HG03039 (cell line): ENCODE data around the gene FSHR.

Source experiments
- ATAC-seq: cut with Tn5 transposase; IDR thresholded peaks from one replicate; pipeline ENCODE4 v1.9.1; 2021; ENCODE audit warnings: mild to moderate bottlenecking, moderate library complexity; ENCODE audit not compliant: unreplicated experiment

The FSHR gene

DNA sequence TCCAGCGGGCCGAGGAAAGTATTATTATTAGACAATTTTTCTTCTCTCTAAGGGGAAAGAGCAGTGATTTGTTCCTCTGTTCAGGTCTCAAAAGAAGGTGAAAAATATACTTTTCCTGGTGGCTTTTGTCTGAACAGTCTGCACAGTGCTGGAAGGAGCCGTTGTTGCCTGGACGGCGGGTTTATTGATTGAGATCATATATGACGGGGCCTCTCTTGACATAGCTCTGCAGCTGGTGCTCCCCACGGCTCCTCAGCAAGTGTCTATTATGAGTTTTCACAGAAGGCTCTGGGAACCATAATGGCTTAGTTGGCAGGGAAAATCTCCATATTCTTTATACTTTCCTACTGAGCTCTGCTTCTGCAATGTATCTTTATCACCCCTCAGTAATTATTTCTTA is 42.9 kb downstream of the FSHR start:
- ATAC-seq, result no peak

DNA sequence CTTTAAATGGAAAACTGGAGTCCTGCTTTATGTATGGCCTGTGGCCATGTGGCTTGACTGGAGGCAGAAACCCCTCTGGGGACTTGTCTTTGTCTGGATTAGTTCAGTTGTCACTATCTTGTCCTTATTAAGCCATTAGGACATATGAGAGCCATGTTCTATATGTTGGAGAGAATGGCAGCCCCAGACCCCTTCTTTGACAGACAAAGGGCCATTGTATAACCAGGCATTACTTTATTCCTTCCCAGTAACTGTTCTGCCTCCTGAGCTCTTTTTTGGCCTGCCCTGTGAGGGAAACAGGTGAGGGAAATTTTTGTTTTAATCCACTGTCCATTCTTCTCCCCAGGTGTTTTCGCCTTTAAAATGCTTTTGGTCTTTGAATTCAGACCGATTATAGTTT is 43.3 kb downstream of the FSHR start:
- ATAC-seq, result no peak

DNA sequence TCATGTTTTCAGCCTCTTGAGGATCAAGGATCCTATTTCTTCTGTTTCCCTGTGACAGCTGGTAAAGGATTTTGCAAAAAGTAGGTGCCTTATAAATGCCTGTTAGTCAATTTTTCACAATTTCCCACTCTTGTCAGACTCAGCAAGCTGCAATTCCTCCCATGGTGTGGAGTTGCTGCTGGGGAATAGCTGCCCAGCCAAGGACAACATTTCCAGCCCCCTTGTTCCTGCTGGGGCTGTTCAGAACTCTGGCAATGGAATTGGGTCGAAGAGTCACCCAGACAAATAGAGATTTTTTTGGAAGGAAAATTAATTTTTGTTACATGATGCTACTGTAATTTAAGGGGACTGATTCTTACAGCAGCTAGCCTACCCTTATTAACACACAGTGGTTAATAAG is 43.7 kb downstream of the FSHR start:
- no peak for ATAC-seq

DNA sequence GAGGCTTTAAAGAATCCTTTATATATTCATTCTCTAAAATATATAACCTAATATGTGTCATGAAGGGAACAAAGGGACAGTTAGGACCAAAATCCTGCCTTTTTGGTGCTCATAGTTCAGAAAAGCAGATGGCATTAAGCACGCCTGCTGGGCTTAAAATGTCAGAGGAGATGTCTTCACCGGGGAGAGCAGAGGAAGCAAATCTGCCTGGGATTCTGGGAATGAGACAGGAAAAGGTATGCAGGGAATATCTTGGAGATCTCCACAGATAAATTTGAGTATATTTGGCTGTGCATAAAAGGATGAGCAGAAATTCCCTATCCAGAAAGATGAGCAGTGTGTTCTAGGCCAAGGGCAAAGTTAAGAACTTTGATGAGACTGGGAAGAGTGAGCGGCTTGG is 45.5 kb downstream of the FSHR start:
- no peak for ATAC-seq

DNA sequence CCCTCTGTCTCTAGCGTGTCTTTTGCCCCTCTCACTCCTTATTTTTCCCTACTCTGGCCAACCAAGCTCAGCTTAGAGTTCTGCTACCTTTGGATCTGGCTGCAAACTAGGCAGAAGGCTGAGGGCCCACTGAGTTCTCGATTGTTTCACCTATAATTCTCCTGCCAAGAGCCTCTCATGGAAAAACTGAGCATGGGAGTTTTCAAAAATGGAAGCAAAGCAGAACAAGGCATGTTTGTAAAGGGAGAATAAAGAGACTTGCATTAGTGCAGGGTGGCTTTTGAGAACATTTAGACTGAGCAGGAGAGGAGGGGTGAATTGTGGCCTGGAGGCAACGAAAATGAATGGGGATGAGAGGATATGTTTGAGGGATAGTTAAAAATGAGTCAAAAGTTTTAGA is 45.9 kb downstream of the FSHR start:
- no peak for ATAC-seq

DNA sequence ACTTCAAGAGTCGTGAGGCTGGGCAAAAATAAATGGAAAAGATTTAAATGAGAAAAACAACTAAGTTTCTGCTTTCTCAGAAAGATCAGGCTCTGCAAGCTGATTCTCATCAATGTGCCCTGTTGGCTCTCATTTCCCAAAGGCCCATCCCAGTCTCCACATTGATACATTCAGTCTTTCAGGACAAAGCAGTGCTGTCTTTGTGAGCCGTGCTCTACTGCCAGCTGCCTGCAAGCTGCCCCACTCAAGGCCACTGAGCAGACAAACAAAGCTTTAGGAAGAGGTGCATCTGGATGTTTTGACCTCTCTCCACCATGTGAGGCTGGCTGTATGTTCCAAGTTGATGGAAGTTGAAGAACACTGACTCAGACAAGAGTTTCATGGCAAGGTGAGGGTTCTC is 48.8 kb downstream of the FSHR start:
- ATAC-seq, result no peak

DNA sequence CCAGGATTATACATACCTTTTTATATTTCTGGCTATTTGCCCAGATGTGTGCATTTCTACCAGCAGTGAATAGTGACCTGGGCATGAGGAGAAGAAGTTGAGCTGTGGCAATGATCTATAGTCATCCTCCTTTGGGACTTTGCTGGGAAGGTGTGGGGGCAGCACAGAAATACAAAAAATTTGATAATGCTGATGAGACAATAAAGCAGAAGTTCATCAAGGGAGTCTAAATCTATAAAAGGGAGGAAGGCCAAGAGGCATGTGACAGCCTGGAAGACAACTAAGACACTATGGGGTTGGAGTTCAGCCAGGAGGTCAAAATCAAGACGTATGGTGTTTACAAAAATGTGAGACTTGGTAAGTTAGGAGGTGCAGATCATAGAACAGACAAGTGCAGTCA is 52.2 kb downstream of the FSHR start:
- ATAC-seq, result no peak

DNA sequence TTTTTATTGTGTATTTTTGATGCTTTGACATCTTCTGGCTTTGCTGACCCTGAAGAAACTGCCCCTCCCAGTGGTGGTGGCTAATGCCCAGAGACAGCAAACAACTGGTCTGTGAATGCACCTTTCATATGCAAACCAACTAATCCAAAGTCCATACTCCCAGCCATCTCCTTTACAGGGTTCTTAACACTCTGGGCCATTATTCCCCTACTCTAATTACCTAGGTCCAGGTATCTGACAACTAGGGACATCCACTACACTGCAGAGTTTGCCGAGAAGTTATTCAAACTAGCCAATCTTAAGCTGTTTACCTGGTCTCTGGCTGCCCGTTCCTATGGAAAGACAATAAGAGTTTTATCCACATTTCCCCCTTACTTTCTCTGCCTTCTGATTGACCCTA is 73.6 kb downstream of the FSHR start:
- no peak for ATAC-seq

DNA sequence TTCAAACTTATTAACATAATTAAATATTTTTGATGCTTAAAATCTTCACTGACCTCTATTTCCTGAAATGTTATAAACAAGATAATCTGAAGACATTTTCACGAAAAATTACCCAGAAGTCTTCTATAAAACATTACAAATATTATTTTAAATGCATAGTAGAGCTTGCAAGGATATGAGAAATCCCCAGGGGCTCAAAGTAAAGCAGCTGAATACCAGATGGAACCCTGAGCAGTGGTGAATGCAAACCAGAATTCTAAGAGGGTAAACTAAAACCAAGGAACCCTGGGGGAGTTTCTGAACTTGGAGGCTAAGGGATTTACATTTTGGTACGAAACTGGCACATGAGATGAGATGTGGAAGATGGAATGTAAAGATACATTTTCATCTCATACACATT is 83.6 kb downstream of the FSHR start:
- no peak for ATAC-seq

DNA sequence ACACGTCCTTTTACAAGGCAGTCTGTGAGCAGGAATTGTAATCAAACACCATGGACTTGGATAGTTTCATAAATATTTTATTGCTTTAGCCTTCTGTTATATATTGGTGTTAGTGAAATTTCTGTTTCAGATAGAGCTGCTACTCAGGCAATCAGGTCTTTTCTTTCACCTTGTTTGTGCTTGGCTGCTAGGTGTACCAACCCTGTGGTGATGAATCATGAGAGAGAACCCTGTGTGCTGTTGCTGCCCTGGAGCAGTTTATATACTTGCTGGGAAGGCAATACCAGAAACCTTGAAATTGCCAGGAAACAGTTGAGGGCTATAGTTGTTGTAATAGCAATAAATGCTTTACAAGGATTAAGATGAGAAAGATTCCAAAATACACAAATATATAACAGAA is 84.5 kb downstream of the FSHR start:
- no peak for ATAC-seq

DNA sequence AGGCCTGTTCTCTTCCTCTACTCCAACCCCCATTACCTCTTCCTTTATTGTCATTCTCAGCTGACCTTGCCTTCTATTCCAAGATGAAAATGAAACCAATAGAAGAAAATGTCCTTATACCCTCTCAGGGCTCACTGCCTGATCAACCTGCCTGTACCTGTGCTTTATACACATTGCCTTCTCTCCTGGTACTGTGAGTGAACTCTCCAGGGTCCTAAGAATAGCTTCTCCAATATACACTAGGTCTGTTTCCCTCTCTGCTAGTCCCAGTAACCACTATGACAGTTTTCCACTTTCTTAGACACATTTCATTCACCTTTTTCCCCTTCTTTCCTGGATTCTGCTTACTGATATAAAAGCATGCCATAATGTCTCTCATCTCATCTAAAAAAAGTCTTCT is 85.7 kb downstream of the FSHR start:
- no peak for ATAC-seq

DNA sequence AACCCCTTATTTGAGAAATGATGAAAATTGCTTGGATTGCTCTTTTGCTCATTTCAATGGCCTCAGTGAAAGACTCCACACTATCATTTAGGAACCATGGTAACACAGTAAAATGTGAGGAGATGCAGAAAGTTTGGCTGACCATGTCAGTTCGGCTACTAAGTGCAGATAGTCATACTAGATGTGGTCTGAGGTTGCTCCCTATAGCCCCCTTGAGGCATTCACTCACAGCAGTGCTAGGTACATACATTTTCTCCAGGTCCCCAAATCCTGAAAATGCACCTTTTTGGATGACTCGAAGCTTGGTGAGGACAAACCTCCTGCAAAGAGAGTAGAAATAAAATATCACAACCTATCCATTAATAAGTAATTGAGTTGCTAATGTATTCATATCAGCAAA is 86.3 kb downstream of the FSHR start:
- no peak for ATAC-seq

DNA sequence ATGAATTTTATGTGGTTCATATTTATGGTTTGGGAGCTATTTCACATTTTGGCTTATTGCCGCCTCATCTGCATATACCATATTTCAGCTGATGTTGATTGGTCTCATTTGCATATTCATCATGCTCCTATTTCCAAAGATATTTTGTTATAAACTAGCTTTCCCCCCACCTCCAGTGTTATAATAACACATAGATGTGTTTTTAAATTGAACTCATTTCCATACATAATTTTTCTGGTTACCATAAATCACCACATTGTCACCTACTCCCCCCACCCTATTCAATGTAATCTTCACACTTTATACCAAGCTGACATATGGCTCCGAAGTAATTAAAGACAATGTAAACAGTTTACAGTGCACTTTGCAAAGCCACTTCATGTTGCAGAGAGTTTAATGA is 101.2 kb downstream of the FSHR start:
- ATAC-seq, result no peak

DNA sequence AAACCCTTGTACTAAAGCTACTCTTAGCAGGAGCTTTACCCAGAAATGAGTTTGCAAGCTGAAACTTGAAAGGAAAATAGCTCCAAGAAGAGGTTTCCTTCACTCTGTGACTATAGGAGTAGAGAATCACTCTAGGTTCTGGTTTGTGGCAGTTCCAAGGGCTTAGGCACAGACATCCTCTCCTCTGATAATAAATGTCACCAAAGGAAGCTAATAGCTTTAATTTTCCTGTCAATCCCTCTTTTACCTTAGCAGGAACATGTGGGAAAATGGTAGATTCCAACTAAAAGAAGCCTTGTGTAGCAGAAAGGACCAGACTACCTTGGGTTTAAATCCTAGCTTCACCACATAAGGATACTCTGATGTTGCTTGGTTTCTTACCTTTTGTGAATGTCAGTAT is 104.0 kb downstream of the FSHR start:
- no peak for ATAC-seq

DNA sequence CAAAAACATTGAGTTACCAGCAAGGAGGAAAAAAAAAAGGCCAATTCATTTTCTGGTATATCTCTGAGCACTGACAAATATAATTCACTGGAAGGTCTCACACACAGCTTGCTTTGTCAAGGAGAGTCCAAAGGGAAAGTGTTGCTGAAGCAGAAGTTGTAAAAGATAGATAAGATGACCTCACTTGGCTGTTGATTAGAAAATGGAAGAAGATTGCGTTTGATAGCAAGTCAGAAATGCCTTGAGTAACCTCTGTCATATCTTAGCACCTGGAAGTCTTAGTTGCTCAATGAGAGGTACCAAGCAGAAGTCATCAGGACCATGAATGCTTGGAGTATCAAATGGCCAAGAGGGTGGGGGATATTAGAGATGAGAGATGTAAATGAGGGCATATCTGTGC is 105.2 kb downstream of the FSHR start:
- no peak for ATAC-seq

DNA sequence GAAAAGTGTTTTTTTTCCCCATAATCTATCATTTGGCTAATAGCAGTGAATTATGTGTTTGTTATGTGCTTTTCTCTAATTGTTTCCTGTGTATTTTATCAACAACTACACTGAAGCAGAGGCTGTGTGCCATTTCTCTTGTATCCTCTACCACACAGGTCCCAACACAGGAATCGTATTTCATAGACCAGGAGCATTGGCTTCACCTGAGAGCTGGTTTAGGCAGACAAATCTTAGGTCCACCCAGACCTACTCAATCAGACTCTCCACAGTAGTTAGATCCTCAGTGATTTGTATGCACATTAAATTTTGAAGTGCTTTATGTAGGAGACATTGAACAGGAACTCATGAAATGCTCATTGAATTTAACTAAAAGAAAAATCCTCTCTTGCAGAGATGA is 109.2 kb downstream of the FSHR start:
- ATAC-seq, result no peak

DNA sequence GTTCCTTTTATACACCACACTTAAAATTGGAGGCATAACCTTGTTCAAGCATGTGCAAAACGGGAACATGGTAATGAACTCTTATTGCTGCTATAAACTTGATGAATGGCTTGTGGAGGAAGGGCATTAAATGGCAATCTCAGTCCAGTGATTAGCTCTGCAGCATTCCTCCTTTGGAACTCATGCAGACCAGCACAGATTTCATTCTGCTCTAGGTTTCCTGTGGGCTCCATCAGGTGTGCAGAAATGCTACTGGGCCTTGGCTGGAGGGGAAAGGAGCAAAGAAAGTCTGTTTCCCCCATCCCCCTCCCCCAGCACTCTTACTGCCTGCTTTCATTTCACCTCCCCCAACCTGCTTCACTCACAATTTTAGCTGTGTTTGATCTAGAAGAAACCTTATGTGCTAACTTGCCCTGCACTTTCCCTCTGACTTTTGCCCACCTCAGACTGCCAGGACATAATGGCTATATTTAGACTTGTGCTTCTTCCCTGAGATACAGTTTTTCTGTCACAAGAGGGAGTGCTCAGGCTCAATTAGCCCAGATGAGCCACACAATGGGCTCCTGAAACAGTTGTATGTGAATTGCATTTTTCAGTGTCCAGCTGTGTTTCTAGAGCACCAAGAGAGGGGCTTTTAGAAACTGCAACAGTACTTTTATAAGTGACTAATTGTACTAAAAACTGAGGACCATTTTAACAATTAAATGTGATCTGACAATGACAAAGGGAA is 109.8 kb downstream of the FSHR start:
- ATAC-seq, result no peak

DNA sequence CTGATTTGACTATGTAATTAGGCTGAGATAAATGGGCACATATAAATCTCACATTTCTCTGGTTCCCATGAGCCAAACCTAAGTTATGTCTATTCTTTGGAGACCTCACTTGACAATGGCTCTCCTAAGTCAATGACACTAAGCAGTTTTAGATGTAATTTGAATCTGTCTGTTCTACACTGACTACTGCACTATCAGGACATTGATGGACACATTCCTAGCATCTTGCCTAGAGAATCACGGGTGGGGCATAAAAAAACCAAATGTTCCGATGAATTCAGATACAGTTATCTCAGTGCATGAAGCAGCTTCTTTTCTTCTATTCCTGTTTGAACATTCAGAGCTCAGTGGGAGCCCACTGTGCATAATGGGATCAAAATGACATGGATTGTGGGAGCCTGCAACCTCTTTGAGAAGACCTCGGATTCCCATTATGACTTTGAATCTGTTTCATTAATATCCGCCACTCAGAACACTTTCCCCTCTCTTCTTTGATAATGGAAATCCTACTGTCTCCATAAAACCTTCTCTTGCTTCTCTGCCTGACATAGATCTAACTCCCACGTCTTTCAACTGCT is 110.8 kb downstream of the FSHR start:
- no peak for ATAC-seq

DNA sequence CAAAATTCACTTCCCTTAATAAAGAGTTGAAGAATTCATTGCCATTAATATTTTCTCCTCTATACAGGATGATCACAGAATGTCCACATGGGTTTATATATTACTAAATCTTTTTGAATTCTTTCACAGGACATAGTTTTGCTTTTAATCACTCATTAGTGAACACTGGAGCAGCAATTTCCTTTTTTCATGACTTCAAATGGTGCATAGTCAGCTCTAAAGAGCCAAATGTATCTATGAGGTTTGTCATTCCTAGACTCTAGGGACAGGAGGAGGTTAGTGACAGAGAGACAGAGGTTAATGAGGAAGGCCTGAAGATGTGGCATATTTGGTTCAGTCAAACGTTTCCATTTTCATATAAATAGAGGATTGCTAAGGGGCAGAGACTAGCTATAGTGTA is 111.8 kb downstream of the FSHR start:
- ATAC-seq, result no peak

DNA sequence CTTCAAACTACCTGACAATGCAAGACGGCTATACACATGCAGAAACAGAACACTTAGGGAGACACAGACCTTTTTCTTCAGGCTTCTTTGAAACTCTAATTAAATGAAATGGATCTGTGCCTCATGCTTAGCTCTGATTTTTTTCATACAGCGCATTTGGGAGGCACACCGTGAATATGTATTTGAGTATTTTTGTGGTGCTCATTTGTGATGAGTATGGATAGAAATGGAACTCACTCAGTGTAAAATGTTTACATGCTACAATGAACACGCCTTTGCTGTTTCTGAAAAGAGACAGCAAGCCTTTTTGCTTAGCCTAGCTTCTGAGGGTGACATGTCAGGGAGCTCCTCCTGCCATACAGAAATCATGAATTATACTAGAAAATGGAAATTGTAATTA is 113.3 kb downstream of the FSHR start:
- no peak for ATAC-seq

DNA sequence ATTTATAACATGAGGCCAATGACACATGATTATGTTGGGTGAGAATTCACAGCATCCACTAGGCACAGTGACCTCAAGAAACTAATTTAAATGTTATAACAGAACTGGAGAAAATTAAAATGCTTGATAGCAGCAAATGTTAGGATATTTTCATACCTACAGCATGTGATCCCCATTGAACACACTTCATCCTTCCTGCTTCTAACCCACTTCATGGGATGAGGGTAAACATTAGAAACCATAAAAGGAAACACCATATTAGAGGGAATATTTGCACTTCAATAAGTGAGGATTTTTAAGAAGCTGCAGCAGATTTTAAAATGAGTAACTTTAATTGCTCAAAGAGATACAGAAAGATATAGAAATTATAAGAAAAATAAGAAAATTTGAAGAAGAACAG is 117.1 kb downstream of the FSHR start:
- ATAC-seq, result no peak

DNA sequence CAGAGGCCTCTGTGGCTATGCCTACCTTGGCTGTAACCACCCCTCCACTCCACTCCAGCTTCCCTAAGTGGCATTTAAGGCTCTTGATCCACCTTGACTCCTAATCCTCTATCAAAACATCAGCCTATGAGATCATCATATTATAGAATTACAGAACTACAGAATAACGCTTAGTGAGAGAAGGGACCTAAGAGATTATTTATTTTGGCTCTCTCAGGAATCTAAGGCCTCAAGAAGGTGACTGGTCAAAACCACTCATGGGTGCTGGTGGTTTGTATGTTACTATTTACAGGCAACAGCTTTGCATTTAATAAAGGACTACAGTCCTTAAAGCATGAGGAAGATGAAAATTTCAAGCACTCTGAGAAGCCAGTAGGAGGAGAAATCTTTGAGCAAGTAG is 118.8 kb downstream of the FSHR start:
- ATAC-seq, result no peak
